NOMO-1 treated with DMSO at 0.1 percent for 48 hours (cell line): ENCODE results near the gene TST.
"Not testable (repeated sequence)": the region's sequence is repeated elsewhere in the genome, so short reads cannot be mapped to it uniquely, and the experiment has no call there.

Experiments
- DNase-seq: peaks from one replicate; lab custom pipeline; 2025; ENCODE audit not compliant: unreplicated experiment; lab: John Stamatoyannopoulos, UW

TST gene

DNA sequence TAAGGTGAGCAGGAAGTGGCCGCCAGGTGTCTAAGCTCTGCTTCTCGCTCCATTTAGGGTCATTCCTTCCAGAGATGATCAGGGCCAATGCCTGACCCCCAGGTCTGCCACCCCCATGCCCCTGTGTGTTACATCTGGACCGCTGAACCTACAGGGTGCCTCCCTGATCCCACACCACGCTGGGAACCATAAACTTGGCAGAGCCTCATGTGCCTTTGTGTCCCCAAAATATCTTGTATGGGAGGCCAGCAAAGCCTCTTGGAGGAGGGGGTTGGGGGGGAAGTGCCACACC is 3.7 kb downstream of the TST start:
- DNase-seq, result no peak

DNA sequence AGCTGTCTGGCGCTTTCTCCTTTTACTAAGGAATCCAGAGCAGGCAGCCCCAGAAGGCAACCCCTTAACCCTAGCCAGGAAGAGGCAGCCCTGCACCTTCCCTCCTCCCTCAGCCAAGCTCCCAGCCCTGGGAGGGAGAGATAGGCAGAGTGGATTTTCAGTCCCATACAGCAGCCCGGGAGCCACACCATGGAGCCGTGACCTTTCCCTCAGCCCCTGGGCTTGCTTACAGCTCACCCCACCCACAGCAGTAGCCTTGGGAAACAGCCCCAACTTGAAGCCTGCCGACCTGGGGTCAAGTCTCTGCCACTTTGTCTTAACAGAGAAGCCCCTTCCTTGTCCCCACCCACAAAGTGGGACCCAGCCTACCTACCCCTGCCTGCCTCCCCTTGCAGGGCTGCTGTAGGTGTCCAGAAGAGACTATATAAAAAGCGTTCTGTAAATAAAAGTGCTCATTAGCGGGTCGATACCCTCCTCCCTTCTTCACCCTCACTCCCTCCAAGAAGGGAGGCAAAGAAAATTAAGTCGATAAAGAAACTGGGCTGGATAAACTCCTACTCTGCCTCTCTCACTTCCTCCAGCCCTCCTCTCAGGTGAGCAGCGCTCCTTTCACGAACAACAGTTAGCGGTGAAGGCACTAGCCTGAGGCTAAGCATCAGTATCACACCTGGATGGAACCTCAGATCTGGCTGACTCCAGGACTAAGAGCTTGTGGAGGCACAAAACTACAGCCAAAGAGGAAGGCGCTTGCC is 4.2 kb downstream of the TST start:
- DNase-seq, result no peak

DNA sequence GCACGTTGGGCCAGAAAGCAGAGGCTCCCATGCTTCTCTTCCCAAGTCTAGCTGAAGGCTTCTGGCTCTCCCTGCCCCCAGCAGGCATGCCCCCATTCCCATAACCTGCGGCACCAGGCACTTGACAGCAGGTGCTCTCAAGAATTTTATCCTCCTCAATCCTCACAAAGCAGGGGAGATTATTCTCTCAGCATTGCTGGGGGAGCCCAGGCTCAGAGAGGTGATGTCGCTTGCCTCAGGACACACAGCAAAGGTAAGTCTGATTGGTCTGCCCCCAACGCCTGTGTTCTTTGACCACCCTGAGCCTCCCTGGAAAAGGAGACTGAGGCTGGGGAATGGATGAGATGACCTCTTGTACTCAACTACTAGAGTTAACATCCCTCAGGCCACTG is 4.8 kb downstream of the TST start:
- DNase-seq, result no peak

DNA sequence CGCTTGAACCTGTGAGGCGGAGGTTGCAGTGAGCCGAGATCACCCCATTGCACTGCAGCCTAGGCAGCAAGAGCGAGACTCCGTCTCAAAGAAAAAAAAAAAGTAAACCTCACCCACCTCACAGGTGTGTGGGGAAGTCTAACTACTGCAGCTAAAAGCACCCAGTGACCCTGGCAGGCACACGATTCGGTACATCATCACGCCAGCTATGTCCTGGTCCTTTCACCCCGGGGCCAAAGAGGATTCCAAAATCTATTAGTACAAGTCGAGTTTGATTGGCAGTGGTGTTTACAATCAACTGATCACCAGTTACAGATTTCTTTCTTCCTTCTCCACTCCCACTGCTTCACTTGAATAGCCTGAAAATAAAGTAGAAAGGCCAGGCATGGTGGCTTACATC is 6.3 kb downstream of the TST start:
- no peak for DNase-seq

DNA sequence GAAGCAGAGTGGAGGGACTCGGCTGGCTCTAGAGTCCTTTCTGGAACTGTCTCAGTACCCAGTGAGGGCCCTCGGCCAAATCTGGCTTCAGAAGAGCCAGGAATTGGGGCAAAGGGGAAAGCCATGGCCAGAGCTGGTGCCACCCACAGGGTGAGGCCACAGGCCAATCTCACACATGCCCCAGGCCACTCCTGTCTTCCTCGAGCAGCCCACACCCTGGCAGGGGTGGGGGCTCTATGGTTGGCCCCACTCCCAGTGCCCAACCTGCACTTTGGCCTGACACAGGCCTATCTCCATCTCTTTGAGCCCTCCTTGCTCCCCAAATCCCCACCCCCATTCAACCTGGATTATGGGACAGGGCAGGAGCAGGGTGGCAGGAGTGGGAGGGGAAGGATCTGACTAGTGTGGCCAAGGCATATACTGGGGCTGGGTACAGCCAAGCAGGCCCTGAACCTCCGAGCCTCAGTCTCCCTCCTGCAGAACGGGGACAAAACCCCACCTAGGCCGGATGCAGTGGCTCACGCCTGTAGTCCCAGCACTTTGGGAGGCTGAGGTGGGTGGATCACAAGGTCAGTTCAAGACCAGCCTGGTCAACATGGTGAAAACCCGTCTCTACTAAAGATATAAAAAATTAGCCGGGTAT is 6.9 kb downstream of the TST start:
- no peak for DNase-seq

DNA sequence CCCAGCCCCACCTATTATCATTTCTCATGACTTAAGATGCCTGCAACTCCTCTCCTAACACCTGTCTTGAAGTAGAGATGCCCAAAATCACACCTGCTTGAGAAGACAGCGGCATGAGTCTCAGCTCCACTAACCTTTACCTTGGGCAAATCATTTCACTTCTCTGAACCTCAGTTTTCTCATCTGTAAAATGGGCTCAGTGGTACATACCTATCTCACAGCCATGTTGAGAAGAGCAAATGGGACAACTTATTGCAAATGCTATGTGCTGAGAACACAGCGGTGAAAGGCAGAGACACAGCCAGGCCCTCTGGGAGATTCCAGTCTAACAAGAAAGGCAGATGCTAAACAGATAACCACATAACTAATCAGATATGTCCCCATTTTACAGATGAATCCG is 7.8 kb downstream of the TST start:
- DNase-seq, result no peak

DNA sequence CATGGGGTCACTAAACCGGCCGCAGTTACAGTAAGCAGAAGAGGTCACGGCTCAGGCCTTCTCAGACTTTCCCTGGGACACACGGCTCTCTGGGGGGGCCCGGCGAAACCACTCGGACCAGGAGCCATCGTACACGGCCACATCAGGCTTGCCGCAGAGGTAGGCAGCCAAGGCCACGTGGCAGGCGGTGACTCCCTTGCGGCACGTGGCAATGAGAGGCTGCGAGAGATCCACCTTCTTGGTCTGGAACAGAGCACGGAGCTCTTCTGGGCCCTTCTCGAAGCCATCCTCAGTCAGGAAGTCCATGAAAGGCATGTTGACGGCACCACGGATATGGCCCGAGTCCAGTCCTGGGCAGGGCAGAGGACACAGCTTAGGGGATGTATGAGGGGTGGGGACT is 8.3 kb downstream of the TST start:
- DNase-seq, result no peak

DNA sequence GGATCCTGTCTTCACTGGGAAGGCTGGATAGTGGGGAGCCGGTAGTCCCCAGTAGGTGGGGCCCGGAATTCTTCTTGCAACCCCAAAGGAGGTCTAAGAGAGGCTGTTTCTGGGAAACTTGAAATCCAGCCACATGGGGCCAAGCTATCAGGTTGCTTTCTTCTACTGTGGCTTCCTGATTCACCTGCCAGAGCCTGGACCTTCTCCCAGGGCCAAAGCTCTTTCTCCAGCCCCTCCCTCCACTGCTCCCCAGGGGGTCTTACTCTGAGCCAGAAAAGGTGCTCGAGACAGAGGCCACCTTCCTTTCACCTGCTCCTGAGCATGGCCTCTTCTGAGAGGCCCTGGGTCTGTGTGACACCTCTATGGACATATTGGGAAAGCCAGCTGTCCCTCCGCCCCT is 9.1 kb downstream of the TST start:
- DNase-seq, result no peak

DNA sequence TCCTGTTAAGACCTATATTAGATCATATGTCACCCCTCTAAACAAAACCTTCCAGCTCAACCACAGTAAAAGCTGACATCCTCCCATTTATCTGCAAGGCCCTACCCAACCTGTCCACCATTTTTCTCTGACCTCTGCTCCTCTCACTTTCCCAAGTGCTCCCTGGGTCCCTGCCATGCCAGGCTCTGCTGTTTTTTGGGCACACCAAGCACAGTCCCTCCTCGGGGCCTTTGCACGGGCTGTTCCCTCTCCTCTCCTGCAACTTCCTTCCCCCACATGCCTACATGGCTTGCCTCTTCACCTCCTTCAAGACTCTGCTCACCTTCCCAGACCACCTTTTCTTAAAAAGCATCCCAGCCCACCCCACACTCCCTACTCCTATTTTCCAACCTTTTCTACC is 9.8 kb downstream of the TST start:
- DNase-seq, result no peak

DNA sequence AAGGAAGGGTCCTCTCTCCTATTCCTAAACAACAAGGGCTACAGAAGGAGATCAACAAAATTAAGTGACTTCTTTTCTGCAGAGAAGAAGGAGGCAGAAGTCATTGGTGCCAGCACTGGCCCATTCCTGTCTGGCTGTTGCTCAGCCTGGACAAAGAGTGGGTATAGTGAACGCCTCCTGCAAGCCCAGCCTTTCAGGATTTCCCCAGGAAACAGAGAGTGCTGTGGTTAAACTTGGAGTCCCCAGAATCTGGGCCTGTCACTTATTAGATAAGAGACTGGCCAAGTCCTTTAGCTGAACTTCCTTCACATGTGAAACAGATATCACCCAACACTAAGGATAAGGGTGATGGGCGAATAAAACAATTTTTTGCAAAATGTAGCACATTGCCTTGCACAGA is 10.9 kb downstream of the TST start:
- no peak for DNase-seq

DNA sequence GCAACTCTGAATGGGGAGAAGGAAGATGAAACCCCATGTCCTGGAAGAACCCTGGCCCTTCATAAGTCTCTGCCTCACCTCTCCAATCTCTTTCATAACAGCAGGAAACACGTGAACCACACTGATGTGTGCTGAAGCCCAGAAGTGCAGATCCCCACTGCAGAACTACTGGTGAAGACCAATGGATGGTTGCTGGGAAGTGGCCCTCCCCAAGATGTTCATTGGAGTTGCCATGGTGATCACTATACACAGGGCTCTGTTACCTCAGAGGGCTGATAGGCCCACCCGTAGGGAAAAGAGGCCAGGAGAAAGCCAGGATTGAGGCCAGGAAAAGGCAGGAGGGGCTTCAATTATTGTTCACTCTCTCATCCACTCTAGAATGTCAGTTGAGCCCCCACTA is 11.6 kb downstream of the TST start:
- no peak for DNase-seq

DNA sequence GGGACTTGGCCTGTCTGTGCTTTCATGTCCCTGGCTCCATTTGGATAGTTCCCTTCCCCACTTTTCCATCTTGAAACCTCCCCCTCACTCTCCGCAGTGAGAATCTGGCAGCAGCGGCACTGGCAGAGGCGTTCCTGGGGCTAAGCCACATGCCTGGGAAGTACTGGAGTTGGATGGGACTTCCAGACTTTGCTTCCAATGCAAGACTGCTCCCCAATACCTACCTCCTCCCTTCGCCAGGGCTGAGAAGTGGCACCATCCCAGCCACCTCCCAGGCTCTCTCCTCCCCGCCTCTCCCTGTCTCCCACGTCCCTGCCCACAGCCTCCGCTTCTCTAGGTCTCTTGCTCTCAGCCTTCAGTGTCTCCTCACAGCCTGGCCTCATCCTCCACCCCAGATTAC is 16.6 kb downstream of the TST start:
- DNase-seq, result no peak

DNA sequence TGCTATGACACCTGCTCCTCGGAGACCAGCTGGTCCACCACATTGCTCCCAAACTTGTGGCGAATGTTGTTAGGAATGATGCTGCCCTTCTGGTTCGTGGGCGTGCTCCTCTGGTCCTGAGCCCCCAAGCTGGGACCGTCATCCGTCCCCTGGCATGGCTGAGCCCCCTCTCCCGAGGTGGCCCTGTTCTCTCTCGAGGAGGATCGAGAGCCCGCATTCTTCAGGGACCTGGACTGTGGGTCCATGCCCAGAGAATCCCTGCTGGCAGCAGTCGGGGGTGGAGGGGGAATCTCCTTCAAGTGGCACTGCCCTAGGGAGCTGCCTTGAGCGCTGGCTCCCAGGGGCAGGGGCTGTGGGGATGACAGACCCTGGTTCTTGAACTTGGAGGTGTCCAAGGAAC is 17.4 kb downstream of the TST start:
- no peak for DNase-seq

DNA sequence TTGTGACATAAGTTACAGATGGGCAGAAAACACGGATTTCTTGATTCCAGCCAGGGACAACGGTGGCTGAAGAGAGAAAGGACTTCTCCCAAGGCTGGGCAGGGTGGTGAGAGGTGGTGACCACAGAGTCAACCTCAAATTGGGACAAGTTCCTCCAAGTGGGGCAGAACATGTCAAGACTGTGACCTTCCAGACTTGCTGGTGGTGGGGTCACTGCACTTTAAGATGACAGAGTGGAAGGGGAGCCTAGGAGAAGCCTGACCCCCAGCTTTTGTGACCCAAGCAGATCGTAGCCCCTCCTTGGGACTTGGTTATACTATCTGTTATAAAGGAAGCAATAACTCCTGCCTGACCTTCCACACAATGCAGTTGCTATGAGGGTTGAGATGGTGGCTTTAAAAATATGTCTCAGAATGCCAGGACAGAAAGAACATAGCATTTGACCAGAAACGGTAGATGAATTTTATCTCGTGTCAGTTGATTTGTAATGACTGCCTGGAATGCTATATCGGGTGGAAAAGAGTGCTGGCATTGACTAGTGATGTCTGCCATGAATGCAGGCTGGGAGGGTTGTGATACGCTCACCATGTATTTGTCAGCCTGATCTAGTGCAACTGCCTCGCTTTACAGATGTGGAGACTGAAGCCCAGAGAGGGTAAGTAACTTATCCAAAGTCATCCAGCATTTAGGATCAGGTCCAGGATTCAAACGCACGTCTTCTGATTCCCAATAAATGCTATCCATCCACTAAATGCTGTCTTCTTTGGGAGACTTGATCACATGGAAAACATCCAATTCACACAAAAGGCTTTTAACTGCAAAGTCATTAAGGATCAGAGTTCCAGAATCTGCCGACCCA is 18.3 kb downstream of the TST start:
- no peak for DNase-seq

DNA sequence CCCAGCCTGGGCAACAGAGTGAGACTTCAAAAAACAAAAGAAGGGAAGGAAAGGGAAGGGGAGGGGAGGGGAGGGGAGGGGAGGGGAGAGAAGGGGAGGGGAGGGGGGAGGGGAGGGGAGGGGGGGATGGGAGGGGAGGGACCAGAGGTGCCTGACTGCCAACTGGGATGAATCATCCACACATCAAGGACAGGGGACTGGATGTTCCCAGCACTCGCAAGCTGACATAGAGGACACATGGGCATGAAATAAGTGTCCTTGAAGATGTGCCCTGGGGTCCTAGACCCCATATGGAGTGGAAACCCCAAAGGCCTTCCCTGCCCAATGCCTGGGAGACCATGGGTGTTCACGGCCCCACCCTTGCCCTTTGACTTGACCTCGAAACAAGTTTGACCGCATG is 19.8 kb downstream of the TST start:
- DNase-seq, result no peak

DNA sequence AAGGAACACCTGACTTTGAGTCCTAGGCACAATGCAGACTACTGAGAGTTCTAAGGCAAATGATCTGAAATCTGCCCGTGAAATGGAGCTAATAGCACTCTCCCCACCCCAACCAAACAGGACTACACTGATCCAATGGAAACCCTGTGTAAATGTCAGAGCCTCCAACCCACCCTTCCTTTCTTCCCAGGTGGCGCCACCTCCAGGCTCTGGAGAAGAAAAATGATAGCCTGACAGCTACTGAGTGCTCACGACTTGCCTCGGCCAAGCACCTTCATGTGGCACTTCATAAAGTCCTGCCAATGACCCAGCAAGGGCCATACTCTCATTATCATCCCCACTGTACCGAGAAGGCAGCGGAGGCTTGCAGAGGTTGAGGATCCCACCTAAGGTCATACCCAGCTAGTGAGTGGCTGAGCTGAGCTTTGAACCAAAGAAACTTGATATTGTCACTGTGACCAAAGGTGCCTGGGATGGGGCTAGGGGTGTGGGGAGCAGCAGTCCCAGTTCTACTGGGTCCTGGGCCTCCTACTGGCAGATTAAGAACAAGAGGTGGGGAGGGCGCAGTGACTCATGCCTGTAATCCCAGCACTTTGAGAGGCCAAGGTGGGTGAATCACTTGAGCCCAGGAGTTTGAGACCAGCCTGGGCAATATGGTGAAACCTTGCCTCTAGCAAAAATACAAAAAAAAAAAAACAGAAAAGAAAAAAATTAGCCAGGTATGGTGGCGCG is 20.5 kb downstream of the TST start:
- no peak for DNase-seq

DNA sequence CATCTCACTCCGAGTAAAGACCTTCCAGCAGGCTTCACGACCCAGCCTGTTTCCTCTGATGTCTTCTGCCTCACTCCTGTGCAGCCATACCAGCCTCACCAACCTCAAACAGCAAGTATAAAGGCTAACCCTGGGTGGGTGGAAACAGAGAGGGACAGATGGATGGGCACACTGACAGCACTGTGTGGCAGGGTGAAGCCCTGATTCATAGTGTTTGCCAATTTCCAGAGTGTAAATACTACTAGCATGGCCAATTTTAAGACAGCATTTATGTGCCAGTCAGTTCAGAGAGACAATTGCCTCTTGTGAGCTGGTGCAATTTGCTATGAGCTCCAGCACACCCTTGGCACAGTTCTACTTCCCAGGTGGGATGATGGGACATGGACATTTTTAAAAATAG is 21.5 kb downstream of the TST start:
- DNase-seq, result no peak

DNA sequence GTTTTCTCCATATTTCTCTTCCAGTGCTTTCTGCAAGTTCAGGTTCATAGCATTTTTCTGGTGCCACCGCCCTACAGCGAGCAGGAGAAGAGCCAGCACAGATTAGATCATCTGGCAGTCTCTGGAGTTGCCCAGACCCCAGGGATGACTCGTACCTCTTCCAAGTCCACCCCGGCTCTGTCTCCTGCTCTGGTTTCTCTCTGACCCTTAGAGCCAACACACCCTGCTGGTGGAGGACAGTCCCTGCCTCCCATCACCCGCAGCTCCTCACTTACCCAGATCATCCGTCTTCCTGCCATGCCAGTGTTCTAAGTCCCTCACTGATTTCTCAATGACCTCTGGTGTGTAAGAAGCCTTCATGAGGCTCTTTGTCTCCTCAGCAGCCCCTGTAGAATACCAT is 28.0 kb downstream of the TST start:
- DNase-seq, result no peak

DNA sequence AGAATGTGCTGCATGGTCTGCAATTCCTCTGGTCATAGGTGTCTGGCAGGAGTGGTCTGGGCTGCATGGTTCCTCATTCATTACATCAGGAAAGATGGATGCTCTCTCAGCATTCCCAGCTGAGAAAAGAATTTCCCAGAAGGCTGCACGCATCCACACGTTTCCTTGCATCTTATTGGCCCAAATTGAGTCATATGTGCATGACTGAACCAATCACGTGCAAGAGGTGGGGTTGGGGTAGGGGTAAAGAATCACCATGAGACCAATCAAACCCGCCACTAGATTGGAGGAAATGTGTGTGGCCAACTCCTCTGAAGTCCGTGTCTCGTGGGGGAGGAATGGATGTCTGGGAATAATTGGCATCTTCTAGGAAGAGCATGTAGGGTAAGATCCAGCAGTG is 28.8 kb downstream of the TST start:
- no peak for DNase-seq

DNA sequence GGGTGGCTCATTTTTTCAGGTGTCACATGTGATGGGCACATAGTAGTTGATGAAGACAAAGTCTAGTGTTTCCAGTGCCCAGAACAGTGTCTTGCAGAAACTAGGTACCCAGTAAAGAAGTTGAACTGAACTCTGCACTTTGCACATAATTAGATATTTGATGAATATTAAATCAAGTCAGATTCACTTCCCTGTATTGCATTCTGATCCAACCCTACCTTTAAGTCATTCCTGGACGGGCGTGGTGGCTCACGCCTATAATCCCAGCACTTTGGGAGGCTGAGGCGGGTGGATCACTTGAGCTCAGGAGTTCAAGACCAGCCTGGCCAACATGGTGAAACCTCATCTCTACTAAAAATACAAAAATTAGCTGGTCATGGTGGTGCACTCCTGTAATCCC is 30.2 kb downstream of the TST start:
- not testable (repeated sequence) for DNase-seq

DNA sequence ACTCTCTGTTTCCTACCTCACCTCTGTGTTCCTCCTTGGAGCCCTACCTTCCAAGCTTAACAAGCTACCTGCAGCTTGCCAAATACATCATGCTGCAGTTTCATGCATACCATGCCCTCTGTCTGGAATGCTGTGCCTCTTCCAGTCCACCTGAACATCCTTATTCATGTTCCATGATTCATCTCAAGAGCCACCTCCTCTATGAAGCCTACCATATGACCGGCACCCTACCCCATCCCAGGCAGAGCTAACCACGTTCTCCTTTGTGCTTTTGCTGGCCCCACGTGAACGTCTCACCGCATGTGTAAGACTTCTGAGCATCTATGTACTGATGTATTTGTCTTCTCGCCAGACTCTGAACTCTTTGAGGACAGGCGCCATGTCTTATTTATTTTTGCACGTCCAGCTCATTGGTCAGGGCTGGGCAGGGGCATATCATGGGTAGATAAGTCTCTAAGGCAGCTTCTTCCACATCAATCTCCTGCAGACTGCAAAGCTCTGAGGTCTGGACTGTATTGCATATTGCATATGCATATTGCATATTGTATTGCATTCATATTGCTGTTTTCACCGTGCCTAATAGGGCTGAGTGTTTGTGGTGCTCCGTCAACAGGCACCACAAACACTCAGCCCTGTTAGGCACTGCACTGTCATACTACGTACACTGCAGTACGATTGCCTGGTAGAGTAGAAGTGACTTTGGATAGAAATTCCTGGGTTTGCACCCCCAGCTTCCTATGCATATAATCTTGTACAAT is 31.0 kb downstream of the TST start:
- DNase-seq, result no peak
